Stromal cell of bone marrow (primary cell): ENCODE measurements around the gene MAP2K5.

Source experiments
- DNase-seq: peaks from one replicate; pipeline ENCODE4 v3.0.0-alpha.2; 2012; ENCODE audit warnings: low read depth

Gene MAP2K5

DNA sequence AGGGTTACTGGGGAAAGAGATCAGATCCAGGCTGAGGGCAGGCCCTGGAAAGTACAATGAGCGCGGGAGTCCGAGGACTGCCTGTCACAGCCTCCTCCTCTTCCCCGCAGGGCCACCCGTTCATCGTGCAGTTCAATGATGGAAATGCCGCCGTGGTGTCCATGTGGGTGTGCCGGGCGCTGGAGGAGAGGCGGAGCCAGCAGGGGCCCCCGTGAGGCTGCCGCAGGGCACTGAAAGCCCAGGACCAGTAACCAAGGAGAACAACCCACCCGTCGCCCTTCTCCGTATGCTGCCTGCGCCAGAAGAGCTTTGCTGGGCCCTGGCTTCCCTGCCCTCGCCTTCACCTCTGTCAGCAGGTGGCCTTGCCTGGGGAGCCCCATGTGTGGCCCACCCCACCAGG lies 264.0 kb downstream of the MAP2K5 start:
- DNase-seq, result no peak

DNA sequence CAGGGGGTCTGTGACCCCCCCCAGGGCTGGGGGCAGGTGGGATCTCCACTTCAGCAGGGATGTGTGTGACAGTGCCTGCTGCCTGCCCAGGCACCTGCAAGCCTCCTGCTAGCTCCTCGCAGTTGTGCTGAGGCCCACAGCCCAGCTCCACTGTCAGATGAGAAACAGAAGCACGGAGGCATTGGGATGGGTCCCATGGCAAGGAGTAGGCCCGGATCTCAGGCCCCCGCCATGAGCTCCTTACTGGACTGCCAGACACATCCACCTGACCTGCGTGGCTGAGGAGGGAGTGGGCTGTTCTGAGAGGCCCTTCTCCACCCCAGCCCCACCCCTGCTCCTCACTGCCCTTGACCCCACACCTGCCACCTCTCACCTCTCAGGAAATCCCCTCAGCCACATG lies 264.6 kb downstream of the MAP2K5 start:
- DNase-seq, result no peak

DNA sequence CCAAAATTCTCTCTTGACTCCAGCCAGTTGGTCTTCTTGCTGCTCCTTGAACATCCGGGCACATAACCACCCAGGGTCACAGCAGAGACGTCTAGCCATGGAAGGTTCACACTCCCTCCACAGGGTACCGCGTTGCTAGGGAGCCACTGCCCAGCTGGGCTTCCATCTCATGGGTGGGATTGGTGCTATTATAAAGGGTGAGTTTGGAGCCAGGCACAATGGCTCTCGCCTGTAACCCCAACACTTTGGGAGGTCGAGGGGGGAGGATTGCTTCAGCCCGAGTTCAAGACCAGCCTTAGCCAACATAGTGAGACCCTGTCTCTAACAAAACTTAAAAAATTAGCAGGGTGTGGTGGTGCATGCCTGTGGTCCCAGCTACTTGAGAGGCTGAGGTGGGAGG lies 265.3 kb downstream of the MAP2K5 start:
- DNase-seq, result no peak

DNA sequence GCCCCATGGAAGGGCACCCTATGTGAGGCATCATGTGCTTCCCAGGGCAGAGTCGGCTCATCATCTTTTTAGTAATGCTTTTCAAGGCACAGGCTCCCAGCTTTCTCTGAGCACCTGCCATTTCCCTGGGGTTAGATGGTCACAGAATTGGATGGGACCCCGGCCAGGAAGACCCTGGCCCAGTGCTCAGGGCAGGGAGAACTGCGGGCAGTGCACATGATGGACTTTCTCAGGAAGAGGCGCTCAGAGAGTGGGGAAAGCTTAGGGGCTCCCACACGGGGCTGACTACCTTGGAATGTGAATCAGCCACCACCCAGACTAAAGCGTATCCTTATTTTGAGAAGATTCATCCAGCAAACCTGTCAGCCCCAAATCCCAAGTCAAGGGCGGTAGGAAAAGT lies 266.3 kb downstream of the MAP2K5 start:
- no peak for DNase-seq

DNA sequence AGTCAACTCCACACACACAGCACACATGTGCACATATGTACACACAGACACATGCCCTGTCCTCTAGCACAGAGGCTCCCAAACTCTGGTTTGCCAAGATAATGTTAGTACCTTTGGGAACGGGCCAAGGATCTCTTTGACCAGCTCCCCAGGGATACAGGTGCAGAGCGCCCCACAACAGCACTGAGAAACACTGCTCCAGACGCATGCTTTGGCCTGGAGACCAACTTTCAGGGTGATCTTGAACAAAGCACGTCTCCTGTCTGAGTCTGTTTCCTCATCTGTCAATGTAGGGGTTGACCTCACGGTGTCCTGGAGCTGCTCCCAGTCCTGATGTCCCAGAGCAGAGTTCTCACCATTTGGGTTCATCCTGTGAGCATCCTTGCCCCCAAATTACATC lies 266.9 kb downstream of the MAP2K5 start:
- no peak for DNase-seq

DNA sequence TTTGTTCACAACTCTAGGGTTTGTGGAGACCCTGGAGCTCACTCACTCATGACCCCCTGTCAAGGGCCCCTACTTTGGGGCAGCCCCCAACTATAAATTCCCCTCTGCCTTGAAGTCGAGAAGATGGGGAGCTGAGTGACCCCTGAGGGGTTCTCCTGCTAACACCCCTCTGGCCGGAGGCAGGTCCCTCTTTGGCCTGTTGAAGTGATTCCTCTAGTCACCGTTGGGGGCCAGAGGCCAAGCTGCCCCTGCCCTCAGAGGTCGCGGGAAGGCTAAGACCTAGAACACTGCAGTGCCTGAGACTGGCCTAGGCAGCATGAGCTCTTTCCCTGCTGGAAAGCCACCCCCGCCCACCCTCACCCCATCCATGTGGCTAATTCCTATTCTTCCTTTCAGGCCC lies 267.4 kb downstream of the MAP2K5 start:
- no peak for DNase-seq

DNA sequence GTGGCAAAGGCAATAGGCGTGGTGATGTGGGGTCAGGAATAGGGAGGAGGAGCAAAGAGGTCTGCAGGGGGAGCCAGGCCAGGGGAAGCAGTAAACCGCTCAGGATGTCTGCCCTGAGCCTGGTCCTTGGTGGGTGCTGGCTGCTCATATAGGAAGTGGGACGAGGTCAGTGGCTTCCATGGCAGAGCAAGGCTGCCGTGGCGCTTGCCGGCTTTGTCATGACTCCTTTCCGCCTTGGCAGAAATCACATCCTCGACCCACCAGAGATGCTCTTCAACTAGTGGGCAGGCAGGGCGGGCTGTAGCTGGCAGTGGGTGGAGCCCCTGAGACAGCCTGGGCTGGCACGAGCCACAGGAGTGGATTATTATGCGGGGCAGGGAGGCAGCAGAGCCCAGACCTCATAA lies 269.7 kb downstream of the MAP2K5 start:
- DNase-seq, result no peak

DNA sequence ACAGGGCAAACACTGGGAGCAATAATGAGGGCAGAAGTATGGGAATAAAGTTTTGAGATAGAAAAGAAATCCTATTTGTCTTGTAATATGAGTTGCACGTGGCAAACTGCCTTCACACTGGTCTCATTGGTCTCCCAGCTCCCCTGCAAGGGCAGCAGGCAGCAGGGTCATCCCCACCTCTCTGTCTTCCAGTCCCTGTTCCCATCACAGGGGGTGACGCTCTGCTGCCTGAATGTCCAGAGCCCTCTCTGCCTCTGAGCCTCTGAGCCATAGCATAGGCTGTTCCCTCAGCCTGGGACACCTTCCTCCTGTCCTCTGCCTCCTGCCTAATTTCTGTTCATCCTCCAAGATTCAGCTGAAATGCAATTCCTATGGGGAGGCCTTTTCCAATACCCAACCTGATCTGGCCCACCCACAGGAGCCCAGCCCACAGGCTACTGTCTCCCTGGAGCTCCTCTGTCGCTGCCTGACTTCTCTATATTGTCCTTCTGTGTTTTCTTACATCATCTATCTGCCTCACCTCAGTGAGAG lies 270.7 kb downstream of the MAP2K5 start:
- DNase-seq, result no peak

DNA sequence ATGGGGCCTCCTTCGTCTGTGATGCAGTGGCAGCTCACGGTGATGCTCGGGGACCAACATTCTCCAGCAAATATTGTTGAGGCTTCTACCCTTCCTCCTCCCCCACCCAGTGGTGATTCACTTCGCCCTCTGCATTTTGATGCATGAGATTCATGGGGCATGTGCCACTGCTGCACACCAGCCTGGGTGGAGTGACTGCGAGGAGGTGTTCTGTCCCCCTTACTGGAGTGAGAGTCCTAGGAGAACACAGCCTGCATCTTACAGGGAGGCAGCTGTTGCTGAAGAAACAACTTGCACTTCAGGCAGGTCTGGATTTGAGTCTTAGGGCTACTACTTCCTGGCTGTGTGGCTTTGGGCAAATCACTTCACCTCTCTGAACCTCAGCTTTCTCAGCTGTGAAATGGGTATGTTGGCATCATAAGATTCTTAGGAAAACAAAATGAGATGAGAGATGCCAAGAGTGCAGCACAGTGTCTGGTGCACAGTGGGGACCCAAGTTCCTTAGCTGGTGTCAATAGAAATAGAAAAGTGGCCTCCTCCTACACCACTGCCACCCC lies 272.6 kb downstream of the MAP2K5 start:
- no peak for DNase-seq

DNA sequence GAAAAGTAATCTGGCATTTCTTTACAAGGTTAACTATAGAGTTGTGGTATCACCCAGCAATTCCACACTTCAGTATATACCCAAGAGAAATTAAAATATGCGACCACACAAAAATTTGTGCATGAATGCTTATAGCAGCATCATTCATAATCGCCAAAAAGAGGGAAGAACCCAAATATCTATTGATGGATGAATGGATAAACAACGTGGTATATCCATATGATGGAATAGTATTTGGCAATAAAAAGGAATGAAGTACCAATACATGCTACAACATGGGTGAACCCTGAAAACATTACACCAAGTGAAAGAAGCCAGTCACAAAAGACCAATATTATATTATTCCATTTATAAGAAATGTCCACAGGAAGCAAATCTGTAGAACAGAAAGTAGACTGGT lies 274.2 kb downstream of the MAP2K5 start:
- DNase-seq, result no peak

DNA sequence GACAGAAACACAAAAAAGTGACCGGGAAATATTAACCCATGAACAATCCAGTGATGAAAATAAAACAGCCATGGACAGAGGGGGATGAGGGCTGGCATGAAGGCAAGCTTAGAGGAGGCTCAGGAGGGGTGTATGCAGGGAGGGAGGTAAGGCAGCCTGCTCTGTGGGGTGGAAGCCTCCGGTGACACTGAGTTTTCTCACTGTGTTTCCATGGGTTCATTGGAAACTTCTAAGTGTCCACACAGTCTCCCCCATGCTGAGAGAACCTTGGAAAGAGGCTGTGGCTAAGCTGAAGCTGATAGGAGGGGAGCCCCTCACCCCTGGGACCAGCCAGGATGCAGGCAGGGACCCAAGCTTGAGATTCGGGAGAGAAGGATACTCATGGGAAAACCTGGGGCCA lies 276.0 kb downstream of the MAP2K5 start:
- no peak for DNase-seq

DNA sequence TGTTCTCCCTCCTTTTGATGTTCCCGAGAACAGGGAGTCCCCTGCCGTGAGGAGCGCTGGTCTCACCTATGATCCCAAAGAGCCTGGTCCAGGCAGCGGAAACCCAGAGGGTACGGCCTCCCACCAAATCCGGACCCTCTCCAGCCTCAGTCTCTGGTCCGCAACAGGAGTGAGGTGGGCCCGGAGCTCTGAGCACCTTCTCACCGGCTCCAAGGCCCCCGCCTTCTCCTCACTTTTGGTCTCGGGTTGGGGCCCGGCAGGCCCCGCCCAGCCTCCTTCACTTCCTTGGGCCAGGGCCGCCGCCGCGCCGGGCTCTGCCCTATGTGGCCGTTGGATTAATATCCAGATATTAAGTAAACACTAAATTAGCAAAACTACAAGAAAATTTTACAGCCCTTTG lies 277.1 kb downstream of the MAP2K5 start:
- DNase-seq, result no peak

DNA sequence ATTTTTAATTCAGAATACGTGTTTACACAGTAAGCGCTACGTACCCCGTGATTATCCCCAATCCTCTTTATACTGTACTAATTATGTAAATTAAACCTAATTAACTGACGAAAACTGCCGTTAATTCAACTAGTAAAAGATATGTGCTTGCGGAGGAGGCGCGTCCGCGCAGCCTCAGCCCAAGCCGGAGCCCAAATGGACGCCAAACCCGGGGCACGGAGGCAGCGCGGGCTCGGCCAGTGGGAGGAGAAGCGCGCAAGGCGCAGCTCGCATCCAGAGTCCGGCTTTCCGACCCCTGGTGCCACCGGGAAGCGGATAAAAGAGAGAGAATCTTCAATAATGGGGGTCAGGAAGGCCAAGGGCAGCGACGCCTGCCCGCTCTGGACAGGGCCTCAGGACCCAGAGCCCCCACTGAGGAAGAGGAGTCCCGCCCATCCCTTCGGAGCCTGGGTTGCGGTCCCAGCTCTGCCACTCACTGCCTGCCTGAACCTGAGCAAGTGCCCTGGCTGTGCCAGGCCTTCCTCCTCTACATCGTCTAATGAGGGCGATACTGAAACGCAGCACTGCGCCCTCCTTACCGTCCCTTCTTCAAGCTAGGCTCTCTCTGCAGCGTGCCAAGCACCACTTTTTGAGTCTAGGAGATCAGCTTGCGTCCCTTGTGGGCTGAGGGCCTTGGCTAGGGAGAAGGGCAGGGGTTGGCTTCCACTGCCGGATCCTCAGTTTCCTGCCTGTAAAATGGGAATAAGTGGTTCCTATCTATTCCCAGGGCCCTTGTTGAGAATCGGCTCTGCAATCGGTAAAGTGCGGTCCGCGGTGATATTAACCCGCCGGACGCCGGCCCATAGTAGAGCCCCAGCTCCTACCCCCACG lies 277.9 kb downstream of the MAP2K5 start:
- no peak for DNase-seq

DNA sequence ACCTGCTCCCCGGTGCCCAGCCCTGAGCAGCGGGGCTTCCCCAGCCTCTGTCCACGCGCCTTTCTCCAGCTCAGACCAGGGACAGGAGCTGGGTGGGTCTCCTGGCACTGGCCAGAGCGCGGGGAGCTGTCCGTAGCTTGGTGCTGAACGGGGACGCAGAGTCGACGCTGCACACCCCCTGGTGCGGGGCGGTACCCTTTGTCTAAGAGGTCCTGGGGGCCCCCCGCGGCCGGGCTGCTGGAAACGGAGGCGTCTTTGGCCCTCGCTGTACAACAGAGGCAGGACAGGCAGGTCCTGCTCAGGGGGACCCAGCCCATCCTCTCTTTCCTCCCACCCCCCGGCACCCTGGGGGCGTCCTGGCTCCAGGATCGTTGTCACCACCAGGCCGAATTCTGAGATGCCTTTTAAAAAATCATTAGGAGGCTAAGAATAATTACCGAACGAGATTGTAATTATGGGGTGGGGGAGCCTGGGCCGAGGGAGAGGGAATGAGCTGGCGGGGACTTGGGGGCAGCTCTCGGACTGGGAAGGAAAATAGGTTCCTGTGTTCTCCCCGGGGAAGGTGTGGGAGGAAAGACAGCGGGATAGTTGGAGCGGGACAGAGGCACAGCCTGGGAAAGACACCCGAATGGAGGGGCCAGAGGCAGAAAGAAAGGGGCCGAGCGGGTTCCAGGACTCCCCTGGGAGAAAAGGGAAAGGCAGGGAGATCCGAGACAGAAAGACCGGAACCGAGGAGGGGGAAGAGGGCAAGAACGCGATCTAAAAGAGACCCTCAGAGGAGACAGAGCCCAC lies 278.7 kb downstream of the MAP2K5 start:
- no peak for DNase-seq

DNA sequence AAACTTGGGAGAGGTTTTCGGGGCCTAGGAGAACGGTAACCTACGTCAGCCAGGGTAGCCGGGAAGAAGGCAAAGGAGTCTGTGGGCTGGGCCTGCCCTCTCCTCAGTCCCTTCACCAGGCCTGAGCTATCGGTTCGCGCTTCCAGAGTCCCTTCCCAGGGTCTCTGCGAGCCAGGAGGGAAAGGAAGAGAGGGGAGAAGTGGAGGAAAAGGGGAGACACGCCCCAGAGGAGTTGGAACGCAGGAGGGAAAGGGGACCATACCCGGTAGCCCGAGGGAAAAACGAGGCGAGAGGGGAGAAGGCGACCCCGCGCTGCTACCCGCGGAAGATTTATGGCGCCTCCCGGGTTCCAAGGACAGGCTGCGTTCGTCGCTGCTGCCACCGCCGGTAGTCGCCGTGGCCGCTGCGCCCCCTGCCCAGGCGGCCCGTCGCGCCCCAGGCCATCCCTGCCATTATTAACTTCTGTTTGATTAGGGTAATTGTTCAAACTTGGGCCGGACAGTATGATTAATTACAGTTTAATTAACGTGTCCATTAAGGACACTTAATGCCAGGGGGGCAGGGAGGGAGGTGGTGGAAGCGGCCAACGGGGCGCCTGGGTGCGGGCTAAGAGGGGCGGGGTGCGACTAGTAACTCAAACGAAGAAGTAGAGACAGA lies 279.4 kb downstream of the MAP2K5 start:
- no peak for DNase-seq

DNA sequence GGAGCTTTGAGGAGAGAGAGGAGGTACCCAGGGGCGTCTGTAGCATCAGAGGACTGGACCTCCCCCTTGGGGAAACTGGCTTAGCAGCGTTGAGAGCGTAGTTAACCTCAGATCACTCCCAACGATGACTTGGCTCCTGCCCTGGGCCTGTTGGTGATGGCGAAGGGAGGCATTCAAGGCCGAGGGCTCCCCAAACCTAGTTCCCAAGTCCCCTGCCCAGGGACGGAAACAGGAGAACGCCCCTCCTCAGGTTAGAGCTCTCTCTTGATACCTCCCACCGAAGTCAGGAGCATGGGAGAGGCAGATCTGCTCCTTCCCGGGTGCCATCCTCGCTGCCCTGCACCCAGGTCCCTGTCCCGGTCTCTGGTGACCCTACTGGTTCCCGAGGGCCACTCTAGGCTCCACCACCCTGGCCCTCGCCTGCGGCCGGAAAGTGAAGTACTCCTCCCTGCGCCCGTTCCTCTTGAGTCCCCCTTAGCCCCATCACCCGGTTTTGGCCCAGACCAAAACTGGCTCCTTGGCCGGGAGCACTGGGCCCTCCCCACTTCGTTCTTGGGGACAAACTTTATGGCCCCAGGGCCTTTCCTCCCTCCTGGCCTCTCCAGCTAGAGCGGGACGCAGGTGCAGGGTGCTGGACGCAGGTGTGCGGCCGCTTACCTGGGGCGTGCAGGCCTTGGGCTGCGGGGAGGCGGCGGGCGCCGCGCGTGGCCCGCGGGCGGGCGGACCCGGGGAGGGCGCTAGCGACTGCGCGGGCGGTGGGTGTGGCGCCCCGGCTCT lies 280.2 kb downstream of the MAP2K5 start:
- no peak for DNase-seq

DNA sequence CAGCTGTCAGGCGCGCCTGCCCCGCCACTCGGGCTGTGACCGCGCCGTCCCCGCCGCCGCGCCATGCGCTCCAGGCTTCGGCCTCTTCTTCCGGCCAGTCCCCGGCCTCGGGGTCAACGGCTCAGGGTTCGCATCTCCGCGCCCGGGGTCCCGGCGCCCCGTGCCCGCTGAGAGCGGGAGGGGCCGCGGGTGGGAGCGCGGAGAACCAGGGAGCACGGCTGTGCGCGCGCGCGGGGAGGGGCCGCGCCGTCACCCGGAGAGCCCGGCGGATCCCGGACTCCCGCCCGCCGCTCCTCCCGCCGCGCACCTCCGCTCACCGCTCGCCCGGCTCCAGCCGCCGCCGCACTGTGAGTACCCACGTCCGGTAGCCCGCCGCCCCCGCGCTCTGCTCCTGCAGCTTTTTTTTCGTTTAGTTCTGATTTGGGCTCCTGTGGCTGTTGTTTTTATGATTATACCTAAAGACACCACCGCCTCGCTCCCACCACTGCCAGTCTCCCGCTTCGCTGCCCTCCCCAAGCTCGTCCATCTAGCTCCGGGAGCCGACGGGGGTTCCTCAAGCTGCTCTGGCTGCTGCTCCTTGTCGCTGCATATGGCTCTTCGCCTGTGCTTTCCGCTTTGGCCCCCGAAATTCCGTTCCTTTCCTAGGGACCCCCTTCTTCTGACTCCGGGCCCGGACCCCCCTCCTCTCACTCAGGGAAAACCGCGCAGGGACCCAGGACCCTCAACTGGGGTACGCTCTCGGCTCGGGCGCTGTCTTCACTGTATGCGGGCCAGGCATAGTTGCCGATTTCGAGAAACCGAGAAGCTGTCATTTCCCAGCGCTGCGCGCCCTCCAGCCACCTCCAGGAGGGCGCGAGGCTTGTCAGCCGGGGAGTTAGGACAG lies 281.1 kb downstream of the MAP2K5 start:
- DNase-seq, result no peak

DNA sequence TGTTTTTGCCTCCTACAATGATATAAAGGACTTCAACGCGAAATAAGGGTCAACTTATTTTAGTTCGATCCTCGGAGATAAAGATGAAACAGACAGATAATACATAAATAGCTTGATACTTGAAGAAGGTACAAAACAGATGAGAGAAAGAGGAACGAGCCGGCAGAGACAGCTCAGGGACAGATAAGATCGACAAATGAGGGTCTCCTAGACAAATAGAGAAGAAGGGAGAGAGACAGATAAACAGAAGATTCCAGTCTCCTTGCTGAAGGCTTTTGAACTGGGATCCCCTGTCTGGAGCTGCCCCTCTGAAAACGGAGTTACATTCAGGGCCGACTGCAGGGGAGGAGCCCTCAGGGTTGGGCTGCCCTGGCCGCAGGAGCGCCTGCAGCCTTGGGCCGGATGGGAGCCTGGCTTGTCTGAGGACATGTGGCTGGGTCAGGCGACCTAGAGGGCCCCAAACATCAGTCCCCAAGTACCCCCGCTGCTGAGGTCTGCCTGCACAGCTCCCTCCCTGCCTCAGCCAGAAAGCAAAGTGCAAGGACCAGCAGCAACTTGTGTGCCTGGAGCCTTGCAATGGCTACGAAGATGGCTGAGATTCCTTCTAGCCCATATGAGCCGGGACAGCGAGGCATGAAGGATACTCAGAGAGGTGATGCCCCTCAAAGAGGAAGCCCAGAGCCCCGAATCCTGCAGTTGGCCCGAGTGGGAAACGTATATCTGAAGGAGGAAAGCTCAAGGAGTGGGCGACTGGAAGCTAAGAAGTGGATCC lies 281.9 kb downstream of the MAP2K5 start:
- DNase-seq, result no peak

DNA sequence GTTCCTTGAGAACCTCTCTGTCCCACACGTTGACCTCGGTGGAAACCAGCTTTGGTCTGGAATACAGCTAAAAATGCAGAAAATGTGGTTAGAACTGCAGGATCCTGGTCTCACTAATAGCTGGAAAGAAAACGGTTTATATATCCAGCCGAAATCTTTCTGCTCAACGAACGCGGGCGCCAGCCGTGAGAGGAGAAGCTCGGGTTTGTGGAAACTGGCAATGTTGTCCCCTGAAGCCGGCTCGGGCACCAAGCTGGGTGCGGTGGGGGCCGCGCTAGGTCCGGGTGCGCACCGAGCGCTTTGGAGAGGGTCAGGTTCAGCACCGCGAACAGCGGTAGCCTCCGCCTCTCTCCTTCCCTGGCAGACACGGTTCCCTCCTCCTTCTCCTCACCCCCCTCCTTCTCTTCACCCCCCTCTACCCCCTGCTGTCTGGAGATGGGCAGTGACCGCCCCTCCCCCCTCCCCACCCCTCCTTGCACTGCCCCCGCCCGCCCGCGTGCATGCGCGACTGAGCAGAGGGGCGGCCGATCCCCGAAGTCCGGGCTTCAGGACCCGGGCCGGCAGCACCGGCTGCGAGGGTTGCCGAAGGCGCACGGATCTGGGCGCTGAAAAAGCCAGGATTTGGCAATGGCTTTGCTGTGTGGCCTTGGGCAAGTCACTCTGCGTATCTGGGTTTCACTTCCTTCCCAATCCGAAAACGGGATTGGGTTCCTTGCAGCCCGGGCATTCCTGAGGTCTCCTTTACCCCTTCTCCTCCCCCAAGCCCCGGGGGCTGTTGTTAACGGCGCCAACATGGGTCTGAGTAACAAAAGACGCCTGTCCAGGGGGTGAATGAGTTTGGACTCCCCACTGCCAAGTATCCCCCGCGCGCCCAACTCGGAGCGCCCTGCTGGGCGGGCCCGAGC lies 282.7 kb downstream of the MAP2K5 start, which contains the start of gene SKOR1:
Gene SKOR1 (plus strand): TSS at position 534 of the 905 bp plus-strand sequence. CDS start 94 bp downstream, at position 628.
- DNase-seq, result no peak
